NCI-H446 (cell line): Measurements from ENCODE around the gene TBCC.

ENCODE experiments used
- DNase-seq, 2 experiments: peaks; one replicate each; lab custom pipeline; 2025; lab: John Stamatoyannopoulos, UW

TBCC gene

DNA sequence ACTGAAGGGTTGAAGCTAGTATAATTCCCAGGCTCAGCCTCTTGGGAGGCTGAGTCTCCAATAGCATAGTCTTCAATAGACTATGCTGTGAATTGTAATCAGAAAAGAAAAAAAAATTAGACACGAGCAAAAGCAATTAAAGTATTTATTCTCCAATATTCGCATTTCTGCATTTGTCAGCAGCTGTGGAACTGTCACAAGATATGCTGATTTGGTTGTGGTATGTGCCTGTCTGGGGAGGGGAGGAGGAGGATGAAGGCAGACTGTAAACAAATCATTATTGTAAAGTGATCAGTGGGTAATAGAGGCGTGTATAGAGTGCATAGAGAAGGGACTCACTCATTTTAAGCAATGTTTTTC lies 25.8 kb upstream of the TBCC start:
- DNase-seq = no peak

DNA sequence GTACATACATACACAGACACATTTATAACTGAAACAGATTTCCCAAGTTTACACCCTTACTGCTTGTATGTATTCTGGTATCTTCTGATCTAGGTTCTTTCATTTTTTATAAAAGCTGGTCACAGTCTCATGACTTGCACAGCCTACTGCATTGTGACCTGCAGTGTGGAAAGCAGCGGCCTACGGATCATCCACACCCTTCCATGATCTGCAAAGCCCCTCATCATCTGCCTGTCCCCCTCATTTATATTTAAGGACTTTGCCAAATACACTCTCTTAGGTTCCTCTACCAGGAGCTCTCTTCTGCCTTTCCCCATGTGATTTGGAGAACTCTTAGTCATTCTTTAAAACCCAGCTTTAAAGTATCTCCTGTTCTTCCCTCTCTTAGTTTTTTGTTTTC lies 23.9 kb upstream of the TBCC start:
- DNase-seq = no peak

GRCh38 chr6:42769051-42769450 lies 23.1 kb upstream of the TBCC start:
- DNase-seq = no peak

DNA sequence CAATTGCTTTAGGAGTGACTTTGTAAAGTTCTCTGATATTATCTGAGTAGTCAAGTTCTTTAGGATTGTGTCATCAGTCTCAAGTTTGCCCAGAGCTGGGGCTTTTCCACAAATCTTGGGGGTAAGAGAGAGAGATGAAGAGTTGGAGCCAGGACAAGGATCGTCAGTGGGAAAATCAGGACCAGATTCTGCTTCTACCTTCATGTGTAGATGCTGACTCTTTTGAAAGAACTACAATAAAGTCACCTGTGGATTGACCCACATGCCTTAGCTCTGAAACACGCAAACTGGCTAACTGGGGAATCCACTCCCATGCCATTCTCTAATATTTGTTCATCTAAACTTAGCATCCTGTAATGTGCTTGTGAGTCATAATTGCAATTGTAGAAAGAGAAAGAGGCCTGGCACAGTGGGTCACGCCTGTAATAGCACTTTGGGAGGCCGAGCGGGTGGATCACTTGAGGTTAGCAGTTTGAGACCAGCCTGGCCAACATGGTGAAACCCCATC lies 20.3 kb upstream of the TBCC start:
- no peak for DNase-seq

- no peak for DNase-seq
Observed at GRCh38 chr6:42764911-42765648, 19.2 kb upstream of the TBCC start.

DNA sequence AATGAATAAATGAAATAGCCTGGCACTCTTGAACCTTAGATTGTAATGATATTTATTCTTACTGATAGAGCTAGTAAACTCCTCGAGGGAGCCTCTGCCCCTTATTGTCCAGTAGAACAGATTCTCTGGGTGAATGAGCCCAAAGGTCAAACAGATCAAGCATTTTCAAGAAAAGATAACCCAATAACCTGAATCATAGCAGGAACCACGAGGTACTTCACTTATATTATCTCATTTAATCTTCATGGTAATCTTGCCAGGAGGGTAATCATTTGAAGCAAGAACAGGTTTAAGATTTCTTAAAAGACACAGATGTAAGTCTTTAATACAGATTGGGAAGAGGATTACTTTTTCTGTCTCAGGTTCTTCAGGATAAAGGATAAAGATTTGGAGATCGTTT lies 17.0 kb upstream of the TBCC start:
- no peak for DNase-seq

- no peak for DNase-seq
Observed at GRCh38 chr6:42762426-42762859, 16.5 kb upstream of the TBCC start.

GRCh38 chr6:42761287-42762067 lies 15.6 kb upstream of the TBCC start:
- no peak for DNase-seq

- no peak for DNase-seq
Observed at GRCh38 chr6:42758756-42759430, 13.0 kb upstream of the TBCC start.

DNA sequence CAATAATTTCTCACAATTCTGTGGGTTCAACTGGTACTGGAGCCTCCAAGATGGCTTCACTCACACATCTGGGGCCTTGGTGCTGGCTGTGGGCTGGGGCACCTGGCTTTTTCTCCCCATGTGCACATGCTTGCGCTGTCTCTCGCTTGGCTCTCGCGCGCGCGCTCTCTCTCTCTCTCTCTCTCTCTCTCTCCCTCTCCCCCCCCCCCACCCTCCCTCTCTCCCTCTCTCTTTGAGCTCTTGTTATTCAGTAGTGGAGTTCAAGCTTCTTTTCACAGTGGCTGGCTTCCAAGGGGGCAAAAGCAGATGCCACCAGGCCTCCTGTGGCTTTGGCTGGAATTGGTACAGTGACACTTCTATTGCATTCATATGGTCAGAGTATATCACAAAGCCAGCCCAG lies 10.8 kb upstream of the TBCC start:
- DNase-seq = no peak

GRCh38 chr6:42754759-42755158 lies 8.9 kb upstream of the TBCC start:
- no peak for DNase-seq

- no peak for DNase-seq
Observed at GRCh38 chr6:42751055-42751454, 5.2 kb upstream of the TBCC start.

GRCh38 chr6:42748203-42748898 lies 2.4 kb upstream of the TBCC start:
- no peak for DNase-seq

DNA sequence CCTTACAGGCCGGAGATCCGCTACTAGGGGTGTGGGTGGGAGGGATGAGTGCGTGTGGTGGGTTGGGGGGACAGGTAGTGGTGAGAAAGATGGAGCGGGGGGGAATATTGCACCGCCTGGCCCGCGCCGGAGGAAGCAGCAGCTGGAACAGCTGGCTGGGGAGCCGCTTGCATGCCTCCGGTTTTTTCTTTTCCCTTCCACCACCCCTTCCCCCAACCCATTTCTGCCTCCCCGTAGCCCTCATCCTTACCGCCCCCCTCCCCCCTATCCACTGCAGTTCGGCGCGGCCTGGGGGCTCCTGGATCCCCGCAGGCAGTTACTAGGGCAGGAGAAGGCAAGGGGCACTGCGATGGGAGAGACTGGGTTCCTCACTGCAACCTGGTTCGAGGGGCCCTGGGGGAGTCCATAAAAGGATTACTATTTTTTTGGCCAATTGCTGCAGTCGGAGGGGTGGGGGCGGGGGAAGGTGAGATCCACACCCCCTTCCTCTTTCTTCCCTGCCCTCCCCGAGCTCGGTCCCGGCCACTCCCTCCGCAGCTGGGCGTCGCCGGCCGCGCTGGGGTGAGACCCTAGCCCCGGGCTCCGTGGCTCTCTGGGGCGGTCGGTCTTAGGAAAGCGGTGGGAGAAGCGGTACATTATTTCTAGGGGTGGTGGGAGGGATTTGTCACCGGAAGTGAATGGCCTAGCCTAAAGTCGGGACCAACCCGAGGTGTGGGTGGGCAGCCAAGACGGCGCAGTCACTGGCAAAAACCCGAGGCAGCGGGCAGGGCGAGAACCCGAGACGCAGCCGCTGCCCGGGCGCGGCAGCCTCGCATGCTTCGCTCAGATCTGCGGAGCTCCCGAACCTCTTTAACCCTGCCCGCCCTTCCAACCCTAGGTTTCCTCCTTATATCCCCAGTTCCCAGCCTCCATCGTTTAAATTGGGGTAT lies 824 bp upstream of the TBCC start:
- peak; percentile 83 to 92 for DNase-seq

- DNase-seq = no peak
Observed at GRCh38 chr6:42745083-42745639, 742 bp downstream of the TBCC start.

DNA sequence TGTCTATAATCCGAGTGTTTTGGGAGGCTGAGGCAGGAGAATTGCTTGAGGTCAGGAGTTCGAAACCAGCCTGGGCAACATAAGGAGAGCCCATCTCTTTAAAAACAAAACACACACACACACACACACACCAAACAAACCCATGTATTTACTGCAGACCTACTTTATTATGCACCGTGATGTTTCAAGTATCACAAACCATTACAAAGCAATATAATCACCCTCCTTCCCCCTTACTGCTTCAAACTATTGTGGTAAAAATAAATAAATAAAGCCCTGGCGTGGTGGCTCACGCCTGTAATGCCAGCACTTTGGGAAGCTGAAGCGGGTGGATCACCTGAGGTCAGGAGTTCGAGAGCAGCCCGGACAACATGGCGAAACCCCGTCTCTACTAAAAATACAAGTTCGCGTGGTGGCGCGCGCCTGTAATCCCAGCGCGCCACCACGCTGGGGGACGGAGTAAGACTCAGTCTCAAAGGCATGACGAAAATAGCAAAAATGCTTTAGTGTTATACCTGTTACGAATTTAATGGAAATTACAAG lies 1.5 kb downstream of the TBCC start:
- DNase-seq = no peak

DNA sequence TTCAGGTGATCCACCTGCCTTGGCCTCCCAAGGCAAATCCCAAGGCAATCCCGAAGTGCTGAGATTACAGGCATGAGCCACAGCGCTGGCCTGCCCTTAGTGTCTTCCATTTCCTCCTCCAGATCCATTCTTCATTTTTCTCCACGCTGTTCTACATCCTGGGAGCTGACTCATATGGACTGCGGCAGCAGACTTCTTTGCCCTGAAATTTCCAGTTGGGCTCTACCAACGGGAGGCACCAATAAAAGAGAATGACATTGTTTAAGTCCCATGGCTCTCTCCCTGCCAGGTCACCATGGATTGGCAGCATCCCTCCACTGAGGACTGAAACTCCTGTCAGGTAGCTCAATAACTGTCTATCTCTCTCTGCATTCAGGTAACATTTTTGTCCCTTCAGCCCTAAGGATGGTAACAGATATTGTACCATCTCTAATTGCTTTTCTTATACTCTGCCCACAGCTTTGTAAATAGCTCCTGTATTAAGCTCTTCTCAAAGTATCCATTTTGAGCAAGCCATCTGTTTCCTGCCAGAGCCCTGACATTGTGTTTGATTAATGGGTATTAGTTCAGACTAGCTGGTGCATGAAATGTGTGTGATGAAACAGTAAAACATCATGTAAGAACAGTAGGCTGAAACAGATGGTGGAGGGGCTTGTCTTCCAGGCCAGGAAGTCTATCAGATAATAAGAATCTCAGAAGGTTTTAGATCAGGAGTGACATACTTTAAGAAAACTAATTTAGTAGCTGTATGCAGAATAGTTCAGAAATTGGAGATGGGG lies 3.6 kb downstream of the TBCC start:
- peak; percentile 89 to 90 for DNase-seq

DNA sequence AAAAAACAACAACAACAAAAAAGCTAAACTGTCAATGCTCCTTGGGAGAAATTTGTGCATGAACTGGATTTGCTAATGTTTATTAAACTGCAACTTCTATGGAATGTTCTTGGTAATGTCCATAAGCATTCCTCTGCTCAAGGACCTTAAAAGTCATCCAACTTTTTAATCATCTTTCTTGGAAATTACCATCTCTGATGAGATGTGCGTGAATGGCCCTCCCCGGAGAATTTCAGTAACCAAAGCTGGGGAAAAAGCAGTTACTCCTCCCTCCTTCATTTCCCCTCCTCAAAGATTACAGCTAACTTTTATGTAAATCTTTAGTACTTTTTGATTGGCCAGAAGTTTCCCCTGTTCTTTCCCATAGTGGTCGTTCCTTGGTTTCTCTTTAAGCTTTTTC lies 5.2 kb downstream of the TBCC start:
- DNase-seq = no peak

DNA sequence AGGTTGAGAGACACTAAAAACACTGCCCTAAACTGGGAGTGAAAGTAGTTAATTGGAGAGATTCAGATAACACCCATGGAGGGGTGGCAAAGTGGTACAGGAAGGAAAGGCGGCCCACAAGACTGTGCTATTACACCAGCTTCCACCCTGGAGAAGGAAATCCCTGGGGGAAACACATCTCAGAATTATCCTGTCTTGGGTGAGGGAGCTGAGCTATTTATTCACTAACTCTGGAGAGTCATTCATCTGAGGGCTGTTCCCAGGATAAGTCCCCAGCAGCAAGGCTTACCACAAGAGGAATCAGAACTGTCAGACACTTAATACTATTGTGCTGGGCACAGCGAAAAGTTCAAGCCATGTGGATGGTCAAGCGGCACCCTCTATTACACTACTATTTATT lies 9.9 kb downstream of the TBCC start:
- no peak for DNase-seq
